T-helper 2 cell treated with Interferon-gamma antibody and Interleukin-4, amounts not matched to agents 5 μg/mL and 100 μg/mL, for 36 hours (primary cell): ENCODE results near the gene ZNF740.
A peak's percentile ranks its signal among the peaks of the same experiment; 100 is the strongest.
"Not testable (repeated sequence)": the region's sequence is repeated elsewhere in the genome, so short reads cannot be mapped to it uniquely, and the experiment has no call there.

Experiments used
- DNase-seq: peaks from one replicate; pipeline ENCODE4 v3.0.0; 2021; ENCODE audit warnings: low spot score
- H3K27ac Mint-ChIP-seq: one replicate; pipeline ENCODE4 v1.8.0; 2021; ENCODE audit warnings: mild to moderate bottlenecking, mixed read lengths
- H3K27me3 Mint-ChIP-seq: one replicate; pipeline ENCODE4 v1.8.0; 2021; ENCODE audit warnings: low read depth, mixed read lengths
- H3K36me3 Mint-ChIP-seq: one replicate; pipeline ENCODE4 v1.8.0; 2021; ENCODE audit warnings: low read depth, mixed read lengths
- H3K4me1 Mint-ChIP-seq: one replicate; pipeline ENCODE4 v1.8.0; 2021; ENCODE audit warnings: low read depth, mixed read lengths
- H3K4me3 Mint-ChIP-seq: one replicate; pipeline ENCODE4 v1.8.0; 2022; ENCODE audit warnings: mild to moderate bottlenecking, moderate library complexity, mixed read lengths
- H3K9me3 Mint-ChIP-seq: one replicate; pipeline ENCODE4 v1.8.0; 2021; ENCODE audit warnings: mixed read lengths

Gene ZNF740

DNA sequence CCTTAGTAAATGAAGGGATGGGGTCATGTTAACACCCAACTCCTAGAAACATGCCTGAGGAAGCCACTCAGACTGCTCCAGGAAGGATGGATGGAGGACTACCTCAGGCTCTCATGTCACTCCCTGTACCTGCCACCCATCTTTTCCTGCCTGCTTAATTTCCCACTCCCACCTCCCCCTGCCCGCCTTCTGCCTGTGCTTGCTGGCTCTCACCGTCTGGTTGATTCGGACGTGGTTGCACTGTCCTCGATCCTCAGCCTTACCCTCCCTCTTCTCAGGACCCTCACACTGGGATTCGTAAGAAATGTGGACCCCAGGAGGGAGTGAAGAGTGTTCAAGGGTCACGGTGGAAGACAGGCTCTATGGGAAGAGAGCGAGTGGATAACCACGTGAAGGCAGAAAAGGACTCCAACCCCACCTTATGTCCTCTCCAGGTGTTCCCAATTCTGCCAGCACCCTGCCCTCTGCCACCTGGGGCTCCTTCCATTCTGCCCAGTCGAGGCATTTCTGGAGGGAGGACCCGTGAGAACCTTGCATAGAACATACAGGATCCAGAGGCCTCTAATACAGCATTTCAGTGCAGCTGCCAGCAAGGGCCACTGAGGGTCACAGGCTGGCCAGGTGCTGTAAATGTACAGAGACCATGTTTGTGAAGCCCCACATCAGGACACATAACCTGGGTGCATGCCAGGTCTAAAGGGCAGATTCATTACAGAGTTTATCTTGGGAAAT, 13.6 kb downstream of the ZNF740 start:
- DNase-seq: no peak
- no peaks in the 10 kb centered on the region for H3K9me3 Mint-ChIP-seq
- peaks cover 24% of the 10 kb centered on the region for H3K4me1 Mint-ChIP-seq
- H3K36me3 Mint-ChIP-seq: peaks cover 85% of the 10 kb centered on the region
- H3K27ac Mint-ChIP-seq: peak overlapping the region; percentile 26
- H3K27me3 Mint-ChIP-seq: no peaks in the 10 kb centered on the region
- no peak overlapping the region for H3K4me3 Mint-ChIP-seq

DNA sequence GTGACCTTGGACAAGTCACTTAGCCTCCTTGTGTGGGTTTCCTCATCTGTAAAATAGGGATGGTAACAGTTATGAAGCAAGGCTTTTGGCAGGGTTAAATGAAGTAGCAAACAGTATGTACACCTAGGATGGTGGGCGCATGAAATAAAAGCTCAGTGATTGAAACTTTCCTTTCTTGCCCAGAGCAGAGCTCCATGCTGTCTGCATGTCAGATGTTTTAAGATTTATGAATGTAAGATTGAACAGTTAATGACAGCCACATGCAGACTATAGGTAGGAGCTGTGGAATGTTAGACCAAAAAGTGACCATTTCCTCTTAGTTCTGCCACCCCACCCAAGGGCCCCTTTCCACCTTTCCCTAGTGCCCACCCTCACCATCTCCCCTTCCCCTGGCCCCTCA, 14.5 kb downstream of the ZNF740 start:
- H3K9me3 Mint-ChIP-seq: no peaks in the 10 kb centered on the region
- no peaks in the 10 kb centered on the region for H3K27me3 Mint-ChIP-seq
- peaks cover 84% of the 10 kb centered on the region for H3K36me3 Mint-ChIP-seq
- no peak for DNase-seq
- H3K4me1 Mint-ChIP-seq: peaks cover 28% of the 10 kb centered on the region
- H3K4me3 Mint-ChIP-seq: no peak overlapping the region
- peak overlapping the region; percentile 28 for H3K27ac Mint-ChIP-seq

DNA sequence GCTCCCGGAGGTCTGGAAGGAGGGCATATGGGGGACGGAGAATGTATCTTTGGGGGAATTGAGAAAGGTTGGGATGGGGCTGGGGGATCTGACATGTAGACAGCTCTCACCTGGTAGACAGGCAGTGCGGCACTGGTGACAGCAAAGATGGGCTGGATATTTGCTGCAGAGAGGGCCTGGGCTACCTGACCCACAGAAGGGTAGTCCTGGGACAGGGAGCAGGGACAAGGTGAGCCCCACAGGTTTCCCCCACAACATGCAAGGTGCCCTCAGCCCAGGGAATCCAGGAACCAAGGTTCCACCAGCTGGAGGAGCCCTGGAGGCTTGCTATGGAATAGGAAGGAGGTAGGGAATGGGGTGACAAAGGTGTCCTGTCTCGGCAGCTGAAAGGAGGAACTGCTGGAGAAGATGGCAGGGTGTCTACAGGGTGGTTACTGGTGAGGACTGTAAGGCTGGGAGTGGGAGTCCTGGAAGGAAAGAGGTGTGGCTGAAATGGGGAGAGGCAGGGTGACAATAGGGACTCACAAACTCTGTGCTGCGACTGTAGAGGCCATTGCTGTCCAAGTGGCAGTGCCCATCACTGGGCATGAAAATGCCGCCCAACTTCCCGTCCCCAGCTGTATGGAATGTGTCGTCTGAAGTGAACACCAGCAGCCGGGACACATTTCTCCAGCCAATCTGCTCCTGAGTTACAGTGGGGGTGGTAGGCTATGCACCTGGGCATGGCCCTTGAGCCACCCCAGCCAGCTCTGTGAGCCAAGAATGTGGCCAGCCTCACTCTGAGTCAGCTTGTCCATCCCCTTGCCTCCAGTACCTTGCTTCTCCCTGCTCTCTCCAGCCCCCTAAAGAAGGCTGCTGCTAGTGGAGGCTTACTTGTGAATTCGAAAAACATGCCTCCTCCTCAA, 15.2 kb downstream of the ZNF740 start:
- no peaks in the 10 kb centered on the region for H3K27me3 Mint-ChIP-seq
- peaks cover 34% of the 10 kb centered on the region for H3K4me1 Mint-ChIP-seq
- H3K36me3 Mint-ChIP-seq: peaks cover 88% of the 10 kb centered on the region
- H3K4me3 Mint-ChIP-seq: peak overlapping the region; percentile 14
- H3K27ac Mint-ChIP-seq: peak overlapping the region; percentile 37
- no peak for DNase-seq
- H3K9me3 Mint-ChIP-seq: no peaks in the 10 kb centered on the region

DNA sequence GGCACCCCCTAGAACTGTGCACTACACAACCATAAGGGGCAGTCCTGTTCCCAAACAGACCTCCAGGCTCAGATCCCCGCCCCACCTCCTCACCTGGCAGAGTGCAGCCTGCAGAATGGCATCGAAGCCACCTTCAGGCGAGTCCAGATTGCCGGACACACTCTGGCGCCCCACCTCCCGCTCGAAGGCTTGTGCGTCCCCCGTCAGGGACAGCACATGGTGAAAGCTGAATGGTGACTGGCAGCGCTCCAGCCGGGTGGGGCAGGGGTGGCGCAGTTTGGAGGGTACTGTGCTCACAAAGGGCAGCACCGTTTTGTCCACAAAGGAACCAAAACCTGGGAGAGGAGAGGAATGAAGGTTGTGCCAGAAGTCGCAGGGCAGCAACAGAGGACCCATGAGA, 16.0 kb downstream of the ZNF740 start:
- Mint-ChIP-seq H3K27ac (peak overlapping the region; percentile 37), H3K4me3 (no peak overlapping the region), H3K9me3 (no peaks in the 10 kb centered on the region), H3K36me3 (peaks cover 87% of the 10 kb centered on the region), H3K4me1 (peaks cover 40% of the 10 kb centered on the region), H3K27me3 (no peaks in the 10 kb centered on the region)
- DNase-seq: no peak

DNA sequence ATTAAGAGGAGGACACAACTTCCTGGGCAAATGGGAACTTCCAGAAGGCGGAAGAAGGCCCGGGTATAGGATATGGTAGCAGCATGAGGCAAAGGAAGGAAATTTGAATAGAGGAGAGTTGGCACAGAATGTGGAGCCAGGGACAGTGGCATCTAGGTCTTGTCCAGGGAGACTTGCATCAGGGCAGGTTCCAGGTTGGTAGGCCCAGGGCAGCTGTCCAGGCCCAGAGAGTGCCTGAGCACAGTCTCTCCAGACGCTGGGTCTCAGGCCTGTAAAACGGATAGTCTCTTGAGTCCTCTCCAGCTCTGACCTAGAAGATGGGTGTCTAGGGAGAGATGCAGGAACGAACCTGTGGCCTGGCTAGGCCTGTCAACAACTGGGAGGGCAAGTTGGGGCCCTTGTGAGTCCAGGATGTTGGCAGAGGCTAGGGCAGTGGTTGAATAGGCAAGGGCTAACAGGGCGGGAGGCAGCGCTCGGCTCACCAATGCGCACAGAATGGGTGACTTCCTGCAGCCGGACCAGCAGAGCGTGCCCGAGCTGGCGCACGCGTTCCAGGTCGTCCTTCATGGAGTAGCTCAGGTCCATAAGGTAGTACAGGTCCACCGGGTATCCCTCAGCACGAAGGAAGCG, 16.6 kb downstream of the ZNF740 start:
- peaks cover 85% of the 10 kb centered on the region for H3K36me3 Mint-ChIP-seq
- peaks cover 40% of the 10 kb centered on the region for H3K4me1 Mint-ChIP-seq
- H3K27ac Mint-ChIP-seq: peak overlapping the region; percentile 23

DNA sequence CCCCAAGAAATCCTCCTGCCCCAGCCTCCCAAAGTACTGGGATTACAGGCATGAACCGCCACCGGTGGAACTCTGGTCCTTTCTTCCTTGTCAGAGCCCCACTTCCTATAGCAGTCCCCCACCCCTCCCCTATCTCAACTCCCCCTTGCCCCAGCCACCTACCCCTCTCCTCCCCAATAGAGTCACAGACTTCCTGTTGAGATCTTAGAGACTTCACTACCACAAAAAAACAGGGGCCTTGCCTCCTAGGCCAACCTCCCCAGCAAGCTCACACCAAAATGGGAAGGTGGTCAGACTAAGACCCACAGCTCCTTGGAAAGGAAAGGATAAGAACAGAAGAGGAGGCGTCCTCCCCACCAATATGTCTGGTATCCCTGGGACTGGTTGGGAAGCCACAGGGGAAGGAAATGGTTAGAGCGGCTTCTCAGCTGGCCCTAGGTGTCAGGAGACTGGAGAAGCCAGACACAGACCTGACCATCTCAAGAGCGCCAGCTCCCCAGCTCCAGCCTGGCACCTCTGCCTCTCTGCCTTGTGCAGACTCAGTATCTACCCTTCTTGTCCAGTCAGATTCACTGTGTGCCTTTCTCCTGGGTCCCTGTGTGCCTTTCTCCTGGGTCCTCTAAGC, 18.1 kb downstream of the ZNF740 start:
- Mint-ChIP-seq H3K27ac (peak overlapping the region; percentile 95), H3K36me3 (peaks cover 77% of the 10 kb centered on the region), H3K27me3 (no peaks in the 10 kb centered on the region), H3K4me3 (peak overlapping the region; percentile 82), H3K9me3 (no peaks in the 10 kb centered on the region), H3K4me1 (peaks cover 45% of the 10 kb centered on the region)
- DNase-seq: no peak

More for the DNA sequence above, 16.6 kb downstream of the ZNF740 start:
- DNase-seq: no peak
- H3K4me3 Mint-ChIP-seq: no peak overlapping the region
- no peaks in the 10 kb centered on the region for H3K27me3 Mint-ChIP-seq
- H3K9me3 Mint-ChIP-seq: no peaks in the 10 kb centered on the region

DNA sequence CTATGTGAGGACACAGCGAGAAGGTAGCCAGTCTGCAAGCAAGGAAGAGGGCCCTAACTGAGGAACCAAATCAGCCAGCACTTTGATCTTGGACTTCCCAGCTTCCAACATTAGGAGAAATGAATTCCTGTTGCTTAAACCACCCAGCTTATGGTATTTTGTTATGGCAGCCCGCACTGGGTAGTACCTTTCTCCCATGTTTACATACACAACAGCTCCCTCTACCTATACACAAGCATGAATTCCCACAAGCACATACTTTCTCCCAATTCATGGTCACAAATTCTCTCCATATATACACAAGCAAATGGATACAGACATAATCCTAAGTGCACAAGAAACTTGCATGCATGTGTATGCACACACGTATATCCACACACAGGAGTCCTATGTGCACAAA, 19.2 kb downstream of the ZNF740 start:
- Mint-ChIP-seq H3K4me3 (peak overlapping the region; percentile 80), H3K36me3 (peaks cover 75% of the 10 kb centered on the region), H3K27ac (peak overlapping the region; percentile 39), H3K27me3 (no peaks in the 10 kb centered on the region), H3K4me1 (peaks cover 53% of the 10 kb centered on the region), H3K9me3 (no peaks in the 10 kb centered on the region)
- no peak for DNase-seq

DNA sequence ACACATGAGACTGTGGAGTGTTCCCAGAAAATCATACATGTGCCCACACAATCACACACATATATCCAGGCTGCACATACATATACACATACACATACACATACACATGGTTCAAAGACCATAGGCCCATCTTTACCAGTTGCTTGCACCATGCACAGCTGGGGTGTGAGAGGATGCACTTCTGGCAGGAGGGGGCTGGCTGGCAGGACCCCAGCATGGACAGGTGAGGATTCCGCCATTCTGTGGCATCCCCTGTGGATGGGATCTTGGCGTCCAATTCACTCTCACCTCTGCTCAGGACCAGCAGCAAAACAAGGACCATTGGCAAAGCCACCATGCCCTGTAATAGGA, 19.6 kb downstream of the ZNF740 start:
- DNase-seq: no peak
- peak overlapping the region; percentile 80 for H3K4me3 Mint-ChIP-seq
- peaks cover 53% of the 10 kb centered on the region for H3K4me1 Mint-ChIP-seq
- no peaks in the 10 kb centered on the region for H3K27me3 Mint-ChIP-seq
- H3K27ac Mint-ChIP-seq: peak overlapping the region; percentile 85
- H3K36me3 Mint-ChIP-seq: peaks cover 74% of the 10 kb centered on the region
- H3K9me3 Mint-ChIP-seq: no peaks in the 10 kb centered on the region

DNA sequence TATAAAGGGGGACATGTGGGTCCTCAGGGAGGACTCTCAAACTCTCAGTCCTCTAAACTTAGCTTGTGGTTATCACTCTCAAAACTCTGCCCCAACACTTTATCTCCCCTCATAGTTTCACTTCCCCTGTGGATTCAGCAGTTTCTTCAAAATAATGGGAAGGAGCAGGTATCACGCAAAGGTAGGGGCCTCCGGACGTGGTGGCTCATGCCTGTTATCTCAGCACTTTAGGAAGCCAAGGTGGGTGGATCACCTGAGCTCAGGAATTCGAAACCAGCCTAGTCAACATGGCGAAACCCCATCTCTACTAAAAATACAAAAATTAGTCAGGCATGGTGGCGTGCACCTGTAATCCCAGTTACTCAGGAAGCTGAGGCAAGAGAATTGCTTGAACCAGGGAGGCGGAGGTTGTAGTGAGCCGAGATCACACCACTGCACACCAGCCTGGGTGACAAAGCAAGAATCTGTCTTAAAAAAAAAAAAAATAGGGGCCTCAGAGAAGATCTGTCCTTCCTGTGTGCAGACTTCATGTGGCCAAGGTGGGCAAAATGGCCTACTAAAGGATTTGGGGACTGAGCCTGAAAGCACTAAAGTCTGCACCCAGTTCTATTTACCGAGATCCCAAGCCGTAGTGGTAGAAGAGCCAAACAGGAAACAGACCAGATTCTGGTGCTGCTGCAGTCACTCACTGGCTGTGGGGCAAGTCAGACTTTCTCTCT, 20.1 kb downstream of the ZNF740 start:
- Mint-ChIP-seq H3K27me3 (no peaks in the 10 kb centered on the region), H3K27ac (peak overlapping the region; percentile 85), H3K36me3 (peaks cover 73% of the 10 kb centered on the region), H3K4me1 (peaks cover 57% of the 10 kb centered on the region), H3K4me3 (peak overlapping the region; percentile 80), H3K9me3 (no peaks in the 10 kb centered on the region)
- peak; percentile 50 for DNase-seq

DNA sequence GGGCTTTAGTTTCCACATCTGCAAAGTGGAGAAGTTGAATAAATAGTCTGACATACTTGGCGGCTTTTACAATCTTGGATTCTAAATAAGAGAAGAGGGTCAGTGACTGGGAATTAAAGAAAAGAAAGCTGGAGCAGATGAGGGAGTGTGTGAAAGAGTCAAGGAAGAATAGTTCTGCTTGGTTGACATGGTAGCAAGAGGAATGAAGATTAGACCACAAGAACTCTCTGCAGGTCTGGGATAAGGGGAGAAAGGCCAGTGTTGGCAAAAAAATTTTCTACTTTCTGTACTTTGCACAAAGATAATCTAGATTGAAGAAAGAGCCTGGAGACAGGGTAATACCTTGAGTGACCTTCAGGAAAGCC, 20.6 kb downstream of the ZNF740 start:
- H3K9me3 Mint-ChIP-seq: no peaks in the 10 kb centered on the region
- H3K4me3 Mint-ChIP-seq: peak overlapping the region; percentile 80
- peak overlapping the region; percentile 85 for H3K27ac Mint-ChIP-seq
- H3K4me1 Mint-ChIP-seq: peaks cover 61% of the 10 kb centered on the region
- no peaks in the 10 kb centered on the region for H3K27me3 Mint-ChIP-seq
- no peak for DNase-seq
- peaks cover 75% of the 10 kb centered on the region for H3K36me3 Mint-ChIP-seq

DNA sequence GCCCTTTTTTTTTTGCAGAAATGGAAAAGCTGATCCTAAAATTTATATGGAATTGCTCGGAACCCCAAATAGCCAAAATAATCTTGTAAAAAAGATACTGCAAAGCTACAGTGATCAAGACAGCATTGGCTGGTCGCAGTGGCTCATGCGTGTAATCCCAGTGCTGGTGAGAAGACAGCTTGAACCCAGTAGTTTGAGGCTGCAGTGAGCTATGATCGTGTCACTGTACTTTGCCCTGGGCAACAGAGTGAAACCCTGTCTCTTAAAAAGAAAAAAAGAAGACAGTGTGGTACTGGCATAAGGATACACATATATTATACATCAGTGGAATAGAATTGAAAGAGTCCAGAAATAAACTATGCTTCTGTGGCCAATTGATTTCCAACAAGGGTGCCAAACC, 21.1 kb downstream of the ZNF740 start:
- Mint-ChIP-seq H3K36me3 (peaks cover 75% of the 10 kb centered on the region), H3K27ac (peak overlapping the region; percentile 17)

DNA sequence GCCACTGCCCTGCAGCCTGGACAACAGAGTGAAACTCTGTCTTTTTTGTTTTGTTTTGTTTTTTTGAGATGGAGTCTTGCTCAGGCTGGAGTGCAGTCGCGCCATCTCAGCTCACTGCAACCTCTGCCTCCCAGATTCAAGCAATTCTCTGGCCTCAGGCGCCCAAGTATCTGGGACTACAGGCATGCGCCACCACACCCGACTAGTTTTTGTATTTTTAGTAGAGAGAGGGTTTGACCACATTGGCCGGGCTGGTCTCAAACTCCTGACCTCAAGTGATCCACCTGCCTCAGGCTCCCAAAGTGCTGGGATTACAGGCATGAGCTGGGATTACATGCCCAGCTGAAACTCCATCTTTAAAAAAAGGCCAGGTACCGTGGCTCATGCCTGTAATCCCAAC, 21.8 kb downstream of the ZNF740 start:
- H3K36me3 Mint-ChIP-seq: peaks cover 72% of the 10 kb centered on the region
- not testable (repeated sequence) for H3K27ac Mint-ChIP-seq, H3K4me3 Mint-ChIP-seq, H3K9me3 Mint-ChIP-seq, H3K27me3 Mint-ChIP-seq, DNase-seq
- H3K4me1 Mint-ChIP-seq: peaks cover 60% of the 10 kb centered on the region

More for the DNA sequence above, 21.1 kb downstream of the ZNF740 start:
- peak overlapping the region; percentile 51 for H3K4me3 Mint-ChIP-seq
- H3K9me3 Mint-ChIP-seq: no peaks in the 10 kb centered on the region
- peaks cover 60% of the 10 kb centered on the region for H3K4me1 Mint-ChIP-seq
- DNase-seq: no peak
- H3K27me3 Mint-ChIP-seq: no peaks in the 10 kb centered on the region

DNA sequence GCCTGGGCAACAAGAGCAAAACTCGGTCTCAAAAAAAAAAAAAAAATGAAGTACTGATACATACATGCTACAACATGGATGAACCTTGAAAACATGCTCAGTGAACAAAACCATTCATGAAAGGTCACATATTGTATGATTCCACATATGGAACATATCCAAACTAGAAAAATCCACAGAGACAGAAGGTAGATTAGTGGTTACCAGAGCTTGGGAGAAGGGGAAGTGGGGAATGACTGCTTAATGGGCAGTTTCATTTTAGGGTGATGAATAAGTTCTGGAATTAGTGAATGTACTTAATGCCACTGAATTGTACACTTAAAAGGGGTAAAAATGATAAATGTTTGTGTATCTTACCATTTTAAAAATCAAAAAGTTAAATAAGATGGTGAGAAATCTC, 23.8 kb downstream of the ZNF740 start:
- peaks cover 65% of the 10 kb centered on the region for H3K36me3 Mint-ChIP-seq
- peaks cover 63% of the 10 kb centered on the region for H3K4me1 Mint-ChIP-seq
- DNase-seq: no peak
- peak overlapping the region; percentile 91 for H3K4me3 Mint-ChIP-seq
- peak overlapping the region; percentile 17 for H3K27ac Mint-ChIP-seq
- H3K27me3 Mint-ChIP-seq: no peaks in the 10 kb centered on the region
- no peaks in the 10 kb centered on the region for H3K9me3 Mint-ChIP-seq
